ENCODE results near the gene PKIG.

GRCh38 chr20:44552568-44552949, 29.8 kb upstream of the PKIG start:
- TF ChIP-seq CTCF (IDR thresholded peaks at IDR 0.05; ENCODE audit: insufficient read depth, low read length, poor library complexity, severe bottlenecking) (no peak), EZH2phosphoT487 (conservative IDR thresholded peaks at IDR 0.05; ENCODE audit: low read length) (no peak)
